Stimulated activated CD4-positive, alpha-beta T cell treated with anti-CD3 and anti-CD28 coated beads, Interleukin-12 subunit alpha, Interleukin-12 subunit beta, amount 100 ng/mL, for 48 hours (primary cell): ENCODE results near the gene POLDIP2.

Experiments used
- DNase-seq, 3 donors: peaks; one replicate each; pipeline ENCODE4 v3.0.0-alpha.2; 2020; ENCODE audit warnings: low read depth in 2 of 3, low spot score in 1 of 3

POLDIP2 gene

DNA sequence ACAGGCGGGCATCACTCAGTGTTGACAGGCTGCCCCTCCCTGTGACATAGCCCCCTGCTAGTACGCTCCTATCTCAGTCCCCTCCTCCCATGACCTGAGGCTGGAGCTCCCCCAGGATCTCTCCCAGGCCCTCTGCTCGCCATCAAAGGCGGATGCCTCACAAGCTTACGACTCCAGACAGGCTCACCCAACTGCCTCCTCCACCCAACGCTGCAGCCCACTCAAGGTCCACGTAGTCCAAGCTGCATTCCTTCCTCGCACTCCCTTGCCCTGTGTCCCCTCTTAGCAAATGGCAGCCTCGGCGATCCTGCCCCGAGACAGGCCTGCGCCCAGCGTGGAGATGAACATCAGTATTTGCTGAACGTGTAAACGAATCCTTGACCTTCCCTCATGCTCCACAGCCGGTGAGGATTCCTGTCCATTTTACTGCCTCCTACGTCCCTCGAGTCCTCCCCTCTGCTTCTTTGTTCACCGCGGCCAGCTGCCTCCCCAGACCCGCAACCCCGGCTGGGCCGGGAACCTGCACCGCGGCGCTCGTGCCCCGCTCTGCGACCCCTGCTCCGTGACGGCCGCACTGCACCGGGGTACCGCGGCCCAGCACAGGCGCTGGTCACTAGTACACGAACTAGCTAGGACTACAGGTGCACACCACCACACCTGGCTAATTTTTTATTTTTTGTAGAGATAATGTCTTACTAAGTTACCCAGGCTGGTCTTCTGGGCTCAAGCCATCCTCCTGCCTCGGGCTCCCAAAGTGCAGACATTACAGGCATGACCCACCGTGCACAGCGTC is 39.2 kb downstream of the POLDIP2 start:
- no peak for DNase-seq

DNA sequence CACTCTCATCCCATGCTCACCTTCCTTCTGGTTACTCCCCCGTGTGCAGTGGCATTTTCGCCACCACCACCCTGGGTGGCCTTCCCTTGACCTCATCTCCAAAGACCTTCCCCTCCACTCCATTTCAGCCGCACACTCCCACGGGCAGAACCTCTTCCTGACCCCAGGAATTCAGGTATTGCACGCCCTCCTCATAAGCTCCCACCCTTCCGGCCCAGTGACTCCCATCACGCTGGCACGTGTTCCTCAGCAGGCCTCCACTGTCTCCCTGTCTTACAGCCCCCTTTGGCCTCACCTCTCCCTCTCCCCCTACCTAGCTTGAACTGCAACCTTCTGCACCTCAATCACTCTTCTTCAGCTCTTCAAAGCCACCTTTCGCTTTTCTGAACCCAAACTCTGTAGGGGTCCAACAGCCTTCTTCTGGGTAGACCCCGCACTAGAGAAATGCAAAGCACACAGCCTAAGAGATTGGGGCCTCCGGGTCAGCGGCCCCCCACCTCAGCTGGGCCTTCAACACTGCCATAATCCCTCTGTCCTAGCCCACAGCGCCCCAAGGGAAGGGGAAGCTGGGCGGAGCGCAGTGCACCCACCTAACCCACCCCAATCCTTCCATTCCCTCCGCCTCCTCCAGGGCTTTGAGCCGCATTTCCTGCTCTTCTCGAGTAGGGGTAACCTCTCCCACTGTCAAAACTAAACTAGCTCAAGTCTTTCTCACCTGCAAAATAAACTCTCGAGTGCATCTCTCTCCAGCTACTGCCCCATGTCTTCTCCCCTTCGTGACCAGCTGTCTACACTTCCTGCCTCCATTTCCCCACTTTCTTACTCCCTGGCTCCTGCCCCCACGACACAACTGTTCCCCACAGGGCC is 40.0 kb downstream of the POLDIP2 start:
- DNase-seq = no peak

DNA sequence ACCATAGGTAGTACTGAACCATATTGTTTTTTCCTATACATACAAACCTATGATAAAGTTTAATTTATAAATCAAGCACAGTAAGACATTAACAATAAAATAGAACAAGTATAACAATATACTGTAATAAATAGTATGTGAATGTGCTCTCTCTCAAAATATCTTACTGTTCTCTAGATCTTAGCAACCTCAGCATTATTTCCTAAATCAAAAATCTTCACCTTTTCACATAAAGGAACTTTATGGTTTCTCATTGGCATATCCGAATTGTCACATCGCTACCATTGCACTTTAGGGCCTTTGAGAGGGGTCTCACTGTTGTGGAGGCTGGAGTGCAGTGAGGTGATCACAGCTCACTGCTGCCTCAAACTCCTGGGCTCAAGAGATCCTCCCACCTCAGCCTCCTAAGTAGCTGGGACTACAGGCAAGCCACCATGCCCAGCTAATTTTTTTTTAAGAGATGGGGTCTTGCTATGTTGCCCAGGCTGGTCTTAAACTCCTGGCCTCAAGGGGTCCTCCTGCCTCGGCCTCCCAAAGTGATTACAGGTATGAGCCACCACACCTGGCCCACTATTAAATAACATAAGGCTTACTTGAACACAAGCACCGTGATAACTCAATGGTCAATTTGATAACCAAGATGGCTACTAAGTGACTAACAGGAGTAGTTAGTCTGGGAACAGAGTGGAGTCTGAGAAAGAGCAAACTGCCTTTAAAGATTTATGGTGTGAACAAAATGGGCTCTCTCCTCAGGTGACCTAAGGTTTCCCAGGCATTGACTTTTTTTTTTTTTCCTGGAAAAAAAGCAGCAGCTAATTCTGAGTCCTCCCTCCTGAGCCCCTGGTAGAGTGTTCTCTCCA is 41.3 kb downstream of the POLDIP2 start:
- no peak for DNase-seq

DNA sequence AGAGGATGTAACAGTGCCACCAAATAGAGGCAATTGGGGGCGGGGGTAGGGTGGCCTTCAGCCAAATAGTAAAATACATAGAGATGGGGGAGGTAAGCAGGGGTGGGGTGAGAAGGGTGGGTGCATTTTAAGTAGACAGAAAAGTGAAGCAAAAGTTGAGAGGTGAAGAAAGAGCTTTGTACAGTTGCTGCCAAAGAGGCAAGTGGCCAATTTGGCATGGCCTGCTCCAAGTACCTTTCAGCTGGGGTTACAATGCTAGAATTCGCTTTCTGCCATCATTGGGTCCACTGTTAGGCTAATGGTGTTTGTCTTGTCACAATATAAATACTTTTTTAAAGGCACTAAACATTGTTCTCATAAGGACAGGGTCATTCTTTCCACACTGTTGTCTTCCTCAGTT is 43.5 kb downstream of the POLDIP2 start:
- no peak for DNase-seq

DNA sequence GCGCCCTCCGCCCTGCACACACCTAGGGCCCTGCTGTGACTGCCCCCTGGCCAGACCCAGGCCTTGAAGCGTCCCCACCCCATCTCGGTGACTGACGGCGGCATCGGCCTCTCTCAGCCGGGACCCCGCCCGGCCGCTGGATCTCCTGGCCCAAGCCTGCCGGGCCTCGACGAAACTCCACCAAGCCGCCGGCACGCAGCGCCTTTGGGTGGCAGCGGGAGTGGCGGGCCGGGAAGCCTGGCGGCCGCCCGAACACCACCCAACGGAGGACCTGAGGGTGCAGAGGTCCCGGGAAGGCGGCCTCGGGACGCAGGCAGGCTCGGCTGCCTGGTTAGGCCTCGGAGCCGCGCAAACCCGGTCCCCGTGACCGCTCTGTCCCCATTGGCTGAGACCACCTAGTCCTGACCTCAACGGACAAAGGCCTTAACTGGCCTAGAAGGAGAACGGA is 50.3 kb downstream of the POLDIP2 start:
- DNase-seq = no peak

GRCh38 chr17:28298449-28298848 is 58.9 kb downstream of the POLDIP2 start:
- no peak for DNase-seq
